Aortic smooth muscle cell (primary cell): ENCODE data around the gene MC2R. TPM values are rescaled to one million over a fixed set of nuclear protein-coding genes. Genes with fewer than 3 reads are reported as not detected.

Source experiments
- total RNA-seq: library from RNA; depleted of rRNA; stranded (reverse); fragments of >200 nt; gene quantifications from 2 replicates; pipeline ENCODE4 v1.2.3, GENCODE V29; 2014

The MC2R gene
- total RNA-seq = not detected in 2 replicates

GRCh38 chr18:13915391-13915790 is at the start of gene MC2R:
TSS of gene MC2R (minus strand) at chr18:13915536. CDS start at chr18:13885518, 30,018 bp downstream.

Other genes with a start within 250 kb of the MC2R start
- 18.8 and 19.3 TPM in 2 replicates for gene FAM210A, start 189.0 kb downstream of the MC2R start, total RNA-seq
- 14.3 and 20.3 TPM in 2 replicates for gene RNMT, start 188.9 kb downstream of the MC2R start, total RNA-seq
- gene MC5R, start 91.4 kb downstream of the MC2R start, total RNA-seq = not detected in 2 replicates
- 3.7 and 4.2 TPM in 2 replicates for gene ZNF519, start 216.9 kb upstream of the MC2R start, total RNA-seq